ENCODE data around the gene MYL9. TPM values are rescaled to one million over a fixed set of nuclear protein-coding genes. Genes with fewer than 3 reads are reported as not detected.
"Not testable (repeated sequence)": the region's sequence is repeated elsewhere in the genome, so short reads cannot be mapped to it uniquely, and the experiment has no call there.

The MYL9 gene
- total and polyA plus RNA-seq, 2 donors (not counting 1 experiment from before 2014, with no cell fraction given), result 0.78 to 3.5 TPM

DNA sequence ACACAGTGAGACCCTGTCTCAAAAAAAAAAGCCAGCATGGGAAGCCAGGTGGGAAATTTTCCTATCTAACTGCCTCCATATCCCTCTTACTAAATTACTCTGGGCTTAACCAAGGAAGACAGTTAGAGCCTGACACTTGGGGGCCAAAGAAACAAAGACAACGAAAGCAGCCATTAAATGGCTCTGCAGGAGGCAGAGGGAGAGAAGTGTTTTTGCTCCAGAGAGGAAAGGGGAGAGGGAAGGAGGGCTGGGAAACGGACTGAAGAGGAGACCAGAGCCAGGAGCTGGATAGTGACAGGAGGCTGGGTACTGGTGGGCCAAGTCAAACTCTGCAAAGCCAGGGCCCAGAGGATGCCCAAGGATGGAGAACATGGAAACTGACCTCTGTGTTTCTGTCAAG is 21.4 kb downstream of the MYL9 start:
- no peaks in the 10 kb centered on the region for H3K27me3 Mint-ChIP-seq
- peaks cover 3% of the 10 kb centered on the region for H3K9me3 Mint-ChIP-seq (ENCODE audit: insufficient read depth)
- Histone ChIP-seq H3K79me2 (ENCODE audit: control insufficient read depth, insufficient read depth, low read length) (no peaks in the 10 kb centered on the region), H3K27ac (ENCODE audit: low read length in 2 of 2) (no peak overlapping the region), H3K27me3 (replicated peaks in 1 of 4; ENCODE audit: control extremely low read depth in 1 of 4, control insufficient read depth in 3 of 4, insufficient read depth in 4 of 4, low read length in 3 of 4) (no peaks in the 10 kb centered on the region), H3K4me2 (replicated peaks; ENCODE audit: low read depth, low read length, poor library complexity, severe bottlenecking) (no peak overlapping the region), H3K4me3 (ENCODE audit: control extremely low read depth in 1 of 5, extremely low read depth in 1 of 5, insufficient read depth in 1 of 5, low read depth in 2 of 5, low read length in 4 of 5) (no peak overlapping the region), H2AFZ (ENCODE audit: insufficient read depth, low read depth, low read length, poor library complexity, severe bottlenecking) (no peak overlapping the region), H3K9ac (ENCODE audit: low read length) (no peak overlapping the region), H3K9me3 (ENCODE audit: control extremely low read depth in 1 of 3, control insufficient read depth in 2 of 3, insufficient read depth in 1 of 3, low read length in 2 of 3) (peaks cover 0 to 14% (median 7%) of the 10 kb centered on the region in 3 donors), H3K4me1 (ENCODE audit: control insufficient read depth in 2 of 2, insufficient read depth in 2 of 2, low read length in 2 of 2) (no peaks in the 10 kb centered on the region), H3K36me3 (replicated peaks in 1 of 2; ENCODE audit: control extremely low read depth in 1 of 2, control insufficient read depth in 1 of 2, extremely low read depth in 1 of 2, insufficient read depth in 2 of 2, low read length in 1 of 2) (peaks cover 0 to 2% of the 10 kb centered on the region in 2 experiments), H4K20me1 (ENCODE audit: control insufficient read depth, insufficient read depth, low read length, poor library complexity, severe bottlenecking) (no peaks in the 10 kb centered on the region)
- WGBS (ENCODE audit: insufficient coverage), result 88% methylated on average over 2 of the region's 2 CpGs
- intact Hi-C loops (cut with micrococcal nuclease), result no loop called here
- CTCF ChIA-PET, result interaction anchor here (1.1 kb wide), 1 partner anchor 42 kb away, joined by 3 read pairs; no protein-coding TSS in a partner anchor
- POLR2A ChIA-PET, result no interaction called here
- H3K4me1 Mint-ChIP-seq, result no peaks in the 10 kb centered on the region
- no peak overlapping the region for H3K4me3 Mint-ChIP-seq
- TF ChIP-seq, protein P1, sequence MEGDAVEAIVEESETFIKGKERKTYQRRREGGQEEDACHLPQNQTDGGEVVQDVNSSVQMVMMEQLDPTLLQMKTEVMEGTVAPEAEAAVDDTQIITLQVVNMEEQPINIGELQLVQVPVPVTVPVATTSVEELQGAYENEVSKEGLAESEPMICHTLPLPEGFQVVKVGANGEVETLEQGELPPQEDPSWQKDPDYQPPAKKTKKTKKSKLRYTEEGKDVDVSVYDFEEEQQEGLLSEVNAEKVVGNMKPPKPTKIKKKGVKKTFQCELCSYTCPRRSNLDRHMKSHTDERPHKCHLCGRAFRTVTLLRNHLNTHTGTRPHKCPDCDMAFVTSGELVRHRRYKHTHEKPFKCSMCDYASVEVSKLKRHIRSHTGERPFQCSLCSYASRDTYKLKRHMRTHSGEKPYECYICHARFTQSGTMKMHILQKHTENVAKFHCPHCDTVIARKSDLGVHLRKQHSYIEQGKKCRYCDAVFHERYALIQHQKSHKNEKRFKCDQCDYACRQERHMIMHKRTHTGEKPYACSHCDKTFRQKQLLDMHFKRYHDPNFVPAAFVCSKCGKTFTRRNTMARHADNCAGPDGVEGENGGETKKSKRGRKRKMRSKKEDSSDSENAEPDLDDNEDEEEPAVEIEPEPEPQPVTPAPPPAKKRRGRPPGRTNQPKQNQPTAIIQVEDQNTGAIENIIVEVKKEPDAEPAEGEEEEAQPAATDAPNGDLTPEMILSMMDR (IDR thresholded peaks at IDR 0.05), result no peak
- no peak for TF ChIP-seq EZH2 (IDR thresholded peaks at IDR 0.05; ENCODE audit: borderline replicate concordance, insufficient read depth, low read depth, low read length, poor library complexity, severe bottlenecking)
- no peak overlapping the region for H3K27ac Mint-ChIP-seq
- ATAC-seq (ENCODE audit: low read depth), result no peak
- no peak for DNase-seq

DNA sequence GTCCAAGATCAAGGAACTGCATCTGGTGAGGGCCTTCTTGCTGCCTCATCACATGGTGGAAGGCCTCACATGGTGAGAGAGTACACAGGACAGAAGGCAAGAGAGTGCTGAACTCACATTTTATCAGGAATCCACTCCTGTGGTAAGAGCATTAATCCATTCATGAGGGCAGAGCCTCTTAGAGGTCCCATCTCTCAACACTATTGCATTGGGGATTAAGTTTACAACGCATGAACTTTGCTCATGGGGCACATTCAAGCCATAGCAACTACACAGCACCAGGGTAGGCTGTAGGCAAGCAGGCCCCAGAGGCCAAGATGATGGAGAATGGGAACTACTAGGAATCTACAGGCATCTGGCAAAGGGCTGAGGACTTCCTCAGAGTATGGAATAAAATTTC is 22.1 kb downstream of the MYL9 start:
- no CpG with 5 or more reads among the region's 1 CpG for WGBS (ENCODE audit: insufficient coverage)
- no peaks in the 10 kb centered on the region for H3K4me1 Mint-ChIP-seq
- Histone ChIP-seq H3K36me3 (replicated peaks in 1 of 2; ENCODE audit: control extremely low read depth in 1 of 2, control insufficient read depth in 1 of 2, extremely low read depth in 1 of 2, insufficient read depth in 2 of 2, low read length in 1 of 2) (peaks cover 0 to 2% of the 10 kb centered on the region in 2 experiments), H3K27ac (ENCODE audit: low read length in 2 of 2) (no peak overlapping the region), H3K4me2 (replicated peaks; ENCODE audit: low read depth, low read length, poor library complexity, severe bottlenecking) (no peak overlapping the region), H3K27me3 (replicated peaks in 1 of 4; ENCODE audit: control extremely low read depth in 1 of 4, control insufficient read depth in 3 of 4, insufficient read depth in 4 of 4, low read length in 3 of 4) (no peaks in the 10 kb centered on the region), H2AFZ (ENCODE audit: insufficient read depth, low read depth, low read length, poor library complexity, severe bottlenecking) (no peak overlapping the region), H3K4me3 (ENCODE audit: control extremely low read depth in 1 of 5, extremely low read depth in 1 of 5, insufficient read depth in 1 of 5, low read depth in 2 of 5, low read length in 4 of 5) (no peak overlapping the region), H3K79me2 (ENCODE audit: control insufficient read depth, insufficient read depth, low read length) (no peaks in the 10 kb centered on the region), H3K4me1 (ENCODE audit: control insufficient read depth in 2 of 2, insufficient read depth in 2 of 2, low read length in 2 of 2) (no peaks in the 10 kb centered on the region), H3K9ac (ENCODE audit: low read length) (no peak overlapping the region), H4K20me1 (ENCODE audit: control insufficient read depth, insufficient read depth, low read length, poor library complexity, severe bottlenecking) (no peaks in the 10 kb centered on the region), H3K9me3 (ENCODE audit: control extremely low read depth in 1 of 3, control insufficient read depth in 2 of 3, insufficient read depth in 1 of 3, low read length in 2 of 3) (peaks cover 0 to 14% (median 7%) of the 10 kb centered on the region in 3 donors)
- CTCF ChIA-PET, result no interaction called here
- H3K9me3 Mint-ChIP-seq (ENCODE audit: insufficient read depth), result peaks cover 3% of the 10 kb centered on the region
- H3K27me3 Mint-ChIP-seq, result no peaks in the 10 kb centered on the region
- no peak for DNase-seq
- peak overlapping the region; percentile 28 for H3K27ac Mint-ChIP-seq
- TF ChIP-seq EZH2 (IDR thresholded peaks at IDR 0.05; ENCODE audit: borderline replicate concordance, insufficient read depth, low read depth, low read length, poor library complexity, severe bottlenecking), result no peak
- TF ChIP-seq, protein P1 (IDR thresholded peaks at IDR 0.05), result no peak
- intact Hi-C loops (cut with micrococcal nuclease), result no loop called here
- H3K4me3 Mint-ChIP-seq, result no peak overlapping the region
- POLR2A ChIA-PET, result no interaction called here
- ATAC-seq (ENCODE audit: low read depth), result no peak

DNA sequence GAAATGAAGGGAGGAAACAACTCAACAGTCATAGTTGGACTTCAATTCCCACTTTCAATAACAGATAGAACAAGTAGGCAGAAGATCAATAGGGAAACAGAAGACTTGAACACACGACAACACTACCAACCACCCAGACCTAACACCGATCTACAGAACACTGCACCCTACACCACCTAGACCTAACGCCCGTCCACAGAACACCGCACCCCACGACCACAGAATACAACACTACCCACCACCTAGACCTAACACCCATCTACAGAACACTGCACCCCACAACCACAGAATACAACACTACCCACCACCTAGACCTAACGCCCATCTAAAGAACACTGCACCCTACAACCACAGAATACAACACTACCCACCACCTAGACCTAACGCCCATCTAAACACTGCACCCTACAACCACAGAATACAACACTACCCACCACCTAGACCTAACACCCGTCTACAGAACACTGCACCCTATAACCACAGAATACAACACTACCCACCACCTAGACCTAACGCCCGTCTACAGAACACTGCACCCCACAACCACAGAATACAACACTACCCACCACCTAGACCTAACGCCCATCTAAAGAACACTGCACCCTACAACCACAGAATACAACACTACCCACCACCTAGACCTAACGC is 22.9 kb downstream of the MYL9 start:
- H3K4me2 ChIP-seq (replicated peaks; ENCODE audit: low read depth, low read length, poor library complexity, severe bottlenecking); H3K27ac ChIP-seq (ENCODE audit: low read length in 2 of 2); CTCF ChIA-PET; intact Hi-C loops (cut with micrococcal nuclease); H2AFZ ChIP-seq (ENCODE audit: insufficient read depth, low read depth, low read length, poor library complexity, severe bottlenecking); H3K27ac Mint-ChIP-seq; ATAC-seq (ENCODE audit: low read depth); POLR2A ChIA-PET; H3K9ac ChIP-seq (ENCODE audit: low read length); H3K27me3 ChIP-seq (replicated peaks in 1 of 4; ENCODE audit: control extremely low read depth in 1 of 4, control insufficient read depth in 3 of 4, insufficient read depth in 4 of 4, low read length in 3 of 4); H4K20me1 ChIP-seq (ENCODE audit: control insufficient read depth, insufficient read depth, low read length, poor library complexity, severe bottlenecking); H3K79me2 ChIP-seq (ENCODE audit: control insufficient read depth, insufficient read depth, low read length); H3K36me3 ChIP-seq (replicated peaks in 1 of 2; ENCODE audit: control extremely low read depth in 1 of 2, control insufficient read depth in 1 of 2, extremely low read depth in 1 of 2, insufficient read depth in 2 of 2, low read length in 1 of 2); H3K4me1 Mint-ChIP-seq; H3K4me3 Mint-ChIP-seq; H3K27me3 Mint-ChIP-seq; DNase-seq; H3K4me3 ChIP-seq (ENCODE audit: control extremely low read depth in 1 of 5, extremely low read depth in 1 of 5, insufficient read depth in 1 of 5, low read depth in 2 of 5, low read length in 4 of 5); H3K4me1 ChIP-seq (ENCODE audit: control insufficient read depth in 2 of 2, insufficient read depth in 2 of 2, low read length in 2 of 2); H3K9me3 Mint-ChIP-seq (ENCODE audit: insufficient read depth): not testable (repeated sequence)
- WGBS (ENCODE audit: insufficient coverage), result 99% methylated on average over 8 of the region's 13 CpGs
- peaks cover 0 to 14% (median 7%) of the 10 kb centered on the region in 3 donors for H3K9me3 ChIP-seq (ENCODE audit: control extremely low read depth in 1 of 3, control insufficient read depth in 2 of 3, insufficient read depth in 1 of 3, low read length in 2 of 3)

Data from B cell (primary cell).